NB4 (cell line): ENCODE results near the gene IDUA.
A peak's percentile ranks its signal among the peaks of the same experiment; 100 is the strongest.
"Not testable (repeated sequence)": the region's sequence is repeated elsewhere in the genome, so short reads cannot be mapped to it uniquely, and the experiment has no call there.

Experiments
- DNase-seq: peaks from one replicate; pipeline ENCODE4 v3.0.0; 2010; ENCODE audit warnings: low read depth
- H3K4me3 ChIP-seq: one replicate; pipeline ENCODE4 v1.5.1; 2011; ENCODE audit warnings: mild to moderate bottlenecking, low read depth, low read length, moderate library complexity
- MYC ChIP-seq: IDR thresholded peaks from 2 replicates; pipeline ENCODE4 v1.6.1; 2011; ENCODE audit warnings: low read depth, low read length
- POLR2A ChIP-seq: IDR thresholded peaks from 2 replicates; pipeline ENCODE4 v1.6.1; 2011; ENCODE audit warnings: mild to moderate bottlenecking; ENCODE audit not compliant: insufficient read length; ENCODE audit errors: extremely low read depth
- TF ChIP-seq, protein P1 (sequence below): IDR thresholded peaks from 2 replicates; pipeline ENCODE4 v1.6.1; 2011; ENCODE audit warnings: low read depth, low read length
- TF ChIP-seq, protein P2 (sequence below): IDR thresholded peaks from one replicate; pipeline ENCODE4 v1.5.1; 2012; ENCODE audit warnings: low read depth, low read length

Gene IDUA

DNA sequence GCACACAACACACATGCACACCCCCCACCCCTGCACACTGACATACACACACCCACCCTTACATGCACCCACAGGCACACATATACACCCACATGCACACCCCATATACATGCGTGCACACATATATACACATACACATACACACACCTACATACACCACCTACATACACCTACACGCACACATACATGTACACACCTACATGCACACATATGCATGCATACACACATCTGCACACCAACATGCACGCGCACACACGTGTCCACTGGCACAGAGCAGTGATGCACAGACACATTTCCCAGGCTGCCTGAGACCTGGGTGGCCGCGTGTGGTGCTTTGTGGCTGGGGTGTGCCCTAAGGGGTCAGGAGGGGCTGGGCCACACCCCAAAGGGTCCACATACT, 56.3 kb downstream of the IDUA start:
- DNase-seq, result no peak
- H3K4me3 ChIP-seq, result no peak overlapping the region
- TF ChIP-seq, protein P1, sequence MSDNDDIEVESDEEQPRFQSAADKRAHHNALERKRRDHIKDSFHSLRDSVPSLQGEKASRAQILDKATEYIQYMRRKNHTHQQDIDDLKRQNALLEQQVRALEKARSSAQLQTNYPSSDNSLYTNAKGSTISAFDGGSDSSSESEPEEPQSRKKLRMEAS, result no peak
- TF ChIP-seq MYC (no peak), POLR2A (no peak)
- TF ChIP-seq, protein P2, sequence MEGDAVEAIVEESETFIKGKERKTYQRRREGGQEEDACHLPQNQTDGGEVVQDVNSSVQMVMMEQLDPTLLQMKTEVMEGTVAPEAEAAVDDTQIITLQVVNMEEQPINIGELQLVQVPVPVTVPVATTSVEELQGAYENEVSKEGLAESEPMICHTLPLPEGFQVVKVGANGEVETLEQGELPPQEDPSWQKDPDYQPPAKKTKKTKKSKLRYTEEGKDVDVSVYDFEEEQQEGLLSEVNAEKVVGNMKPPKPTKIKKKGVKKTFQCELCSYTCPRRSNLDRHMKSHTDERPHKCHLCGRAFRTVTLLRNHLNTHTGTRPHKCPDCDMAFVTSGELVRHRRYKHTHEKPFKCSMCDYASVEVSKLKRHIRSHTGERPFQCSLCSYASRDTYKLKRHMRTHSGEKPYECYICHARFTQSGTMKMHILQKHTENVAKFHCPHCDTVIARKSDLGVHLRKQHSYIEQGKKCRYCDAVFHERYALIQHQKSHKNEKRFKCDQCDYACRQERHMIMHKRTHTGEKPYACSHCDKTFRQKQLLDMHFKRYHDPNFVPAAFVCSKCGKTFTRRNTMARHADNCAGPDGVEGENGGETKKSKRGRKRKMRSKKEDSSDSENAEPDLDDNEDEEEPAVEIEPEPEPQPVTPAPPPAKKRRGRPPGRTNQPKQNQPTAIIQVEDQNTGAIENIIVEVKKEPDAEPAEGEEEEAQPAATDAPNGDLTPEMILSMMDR, result no peak

DNA sequence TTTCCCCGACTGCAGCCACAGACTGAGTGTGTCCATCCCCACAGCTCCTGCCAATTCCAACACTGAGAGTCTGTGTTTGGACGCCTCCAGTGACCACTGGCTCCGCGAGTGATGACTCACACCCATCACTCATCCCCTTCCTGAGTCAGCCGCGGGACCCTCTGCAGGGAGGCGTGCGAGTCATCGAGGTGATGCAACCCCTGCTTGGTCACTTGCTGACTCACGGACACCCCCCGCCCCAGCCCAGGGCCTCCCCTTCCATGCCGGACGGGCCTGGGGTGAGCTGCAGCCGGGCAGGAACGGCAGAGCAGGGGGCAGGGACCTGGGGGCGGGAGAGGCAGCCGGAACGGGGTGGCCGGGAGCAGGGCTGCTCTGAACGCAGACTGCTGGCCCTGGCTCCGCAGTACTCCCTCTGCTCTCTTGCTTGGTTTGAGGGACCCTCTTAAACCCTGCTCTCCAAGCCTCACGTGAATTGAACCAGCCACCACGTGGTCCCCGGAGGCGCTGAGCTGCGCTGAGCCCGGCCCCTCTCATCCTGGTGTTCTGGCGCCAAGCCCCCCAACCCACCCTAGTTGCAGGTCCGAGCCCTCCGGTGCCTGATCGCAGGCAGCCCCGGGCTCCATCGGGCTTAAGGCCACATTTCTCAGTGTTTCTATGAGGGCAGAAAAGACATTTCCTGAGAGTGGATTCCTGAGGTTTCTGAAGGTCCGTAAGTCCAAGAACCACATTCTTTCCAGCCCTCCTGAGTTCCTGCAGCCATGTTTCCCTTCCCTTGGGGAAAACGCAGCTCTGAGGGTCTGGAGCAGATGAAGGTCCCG, 57.0 kb downstream of the IDUA start:
- peak; percentile 100 for DNase-seq
- H3K4me3 ChIP-seq, result no peak overlapping the region
- TF ChIP-seq, protein P1, result peak; percentile 97
- TF ChIP-seq, protein P2, result no peak
- TF ChIP-seq POLR2A, result peak; percentile 65
- peak; percentile 74 for TF ChIP-seq MYC

DNA sequence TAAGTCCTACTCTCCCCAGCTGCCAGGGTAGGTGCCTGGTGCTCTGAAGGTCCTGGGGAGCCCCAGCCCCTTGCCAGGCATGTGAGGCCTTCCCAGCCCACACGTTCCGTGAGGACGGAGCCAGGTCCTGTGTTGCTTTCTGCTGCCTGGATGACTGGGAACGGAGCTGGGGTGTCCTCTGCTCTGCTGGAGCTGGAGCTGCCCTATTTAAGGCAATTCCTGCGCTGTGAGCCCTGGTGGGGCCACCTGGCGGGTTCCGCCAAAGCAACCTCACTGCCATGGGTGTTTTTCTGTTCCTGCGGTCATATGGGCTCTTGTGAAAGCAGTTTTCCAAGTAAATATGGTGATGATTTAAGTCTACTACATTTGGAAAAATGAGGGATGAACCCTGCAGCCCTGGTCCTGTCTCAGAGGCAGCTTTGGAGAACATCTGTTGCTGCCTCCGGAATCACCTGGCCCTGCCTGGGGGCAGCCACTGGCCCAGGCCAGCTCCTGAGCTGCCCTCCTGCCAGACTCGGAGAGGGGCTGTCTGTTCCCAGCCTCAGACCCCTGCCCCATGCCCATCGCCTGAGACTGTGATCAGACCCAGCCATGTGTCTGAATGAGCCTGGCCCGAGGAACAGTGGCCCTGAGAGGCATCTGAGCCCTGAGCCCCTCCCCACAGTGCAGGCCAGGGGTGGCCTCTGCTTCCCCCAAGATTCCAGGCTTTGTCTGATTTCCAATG, 57.8 kb downstream of the IDUA start:
- no peak for TF ChIP-seq POLR2A
- TF ChIP-seq, protein P2, result no peak
- no peak for TF ChIP-seq MYC
- TF ChIP-seq, protein P1, result no peak
- DNase-seq, result no peak
- no peak overlapping the region for H3K4me3 ChIP-seq

DNA sequence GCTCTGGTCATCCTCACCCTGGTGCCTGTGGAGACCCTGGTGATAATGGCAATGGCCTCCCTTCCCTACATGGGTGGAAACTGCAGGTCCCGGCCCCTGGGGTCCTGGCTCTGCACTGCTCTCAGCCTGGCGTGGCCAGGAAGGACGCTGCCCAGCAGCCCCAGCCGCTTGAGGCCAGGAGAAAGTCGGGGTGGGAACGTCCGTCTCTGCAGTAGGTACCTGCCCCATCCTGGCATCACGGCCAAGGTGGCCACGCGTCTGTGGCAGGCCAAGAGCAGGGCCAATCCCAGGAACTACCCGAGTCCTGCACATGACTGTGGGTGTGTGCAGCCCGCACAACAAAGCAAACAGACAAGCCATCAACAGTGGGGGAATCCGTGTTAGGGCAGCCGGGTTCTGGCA, 58.4 kb downstream of the IDUA start:
- no peak for DNase-seq
- TF ChIP-seq POLR2A (no peak), MYC (no peak)
- TF ChIP-seq, protein P2, result no peak
- TF ChIP-seq, protein P1, result no peak
- no peak overlapping the region for H3K4me3 ChIP-seq

DNA sequence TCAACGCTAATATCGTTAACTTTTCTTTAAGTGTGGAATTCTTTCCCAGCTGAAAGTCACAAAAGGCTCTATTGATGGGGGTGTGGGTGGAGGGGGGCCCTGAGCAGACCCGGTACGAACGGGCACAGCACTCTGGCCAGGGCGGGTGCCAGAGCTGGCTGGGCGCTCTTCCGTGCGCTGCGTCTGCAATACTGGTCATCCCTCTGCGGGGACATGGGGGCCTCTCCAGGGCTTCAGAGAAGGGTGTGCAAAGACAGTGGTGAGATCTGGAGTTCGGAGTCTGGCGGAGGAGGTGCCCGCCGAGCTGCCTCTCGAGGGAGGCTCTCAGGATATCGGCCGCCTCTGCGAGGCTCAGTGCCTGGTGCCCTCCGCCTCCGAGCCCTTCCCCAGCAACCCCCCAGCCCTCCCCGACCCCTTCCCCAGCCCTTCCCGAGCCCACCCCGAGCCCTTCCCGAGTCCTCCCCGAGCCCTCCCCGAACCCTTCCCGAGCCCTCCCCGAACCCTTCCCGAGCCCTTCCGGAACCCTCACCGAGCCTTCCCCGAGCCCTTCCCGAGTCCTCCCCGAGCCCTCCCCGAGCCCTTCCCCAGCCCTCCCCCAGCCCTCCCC, 58.9 kb downstream of the IDUA start:
- H3K4me3 ChIP-seq, result no peak overlapping the region
- DNase-seq, result no peak
- TF ChIP-seq MYC (no peak), POLR2A (no peak)
- TF ChIP-seq, protein P2, result no peak
- TF ChIP-seq, protein P1, result no peak

DNA sequence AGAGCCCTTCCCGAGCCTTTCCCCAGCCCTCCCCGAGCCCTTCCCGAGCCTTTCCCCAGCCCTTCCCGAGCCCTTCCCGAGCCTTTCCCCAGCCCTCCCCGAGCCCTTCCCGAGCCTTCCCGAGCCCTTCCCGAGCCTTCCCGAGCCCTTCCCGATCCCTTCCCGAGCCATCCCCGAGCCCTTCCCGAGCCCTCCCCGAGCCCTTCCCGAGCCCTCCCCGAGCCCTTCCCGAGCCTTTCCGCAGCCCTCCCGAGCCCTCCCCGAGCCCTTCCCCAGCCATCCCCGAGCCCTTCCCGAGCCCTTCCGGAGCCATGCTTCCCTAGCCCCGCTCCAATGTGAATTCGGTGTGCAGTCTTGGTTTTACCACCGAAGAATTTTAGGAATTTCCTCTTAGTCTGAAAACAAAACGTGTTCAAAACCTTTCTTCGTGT, 59.8 kb downstream of the IDUA start:
- H3K4me3 ChIP-seq, result not testable (repeated sequence)
- DNase-seq, result peak; percentile 47
